D721Med (cell line): ENCODE measurements around the gene PDGFD.

Experiments used
- DNase-seq: peaks from one replicate; pipeline ENCODE4 v3.0.0; 2011; ENCODE audit warnings: low spot score; ENCODE audit not compliant: insufficient read length
- FAIRE-seq: peaks from 2 replicates; lab custom pipeline; 2011; peaks lifted over from hg19 to GRCh38; lab: Jason Lieb, UNC
- CTCF ChIP-seq: IDR thresholded peaks from 2 replicates; pipeline ENCODE4 v1.5.1; 2012; ENCODE audit warnings: mild to moderate bottlenecking, control low read depth; ENCODE audit not compliant: insufficient read depth; ENCODE audit errors: missing control alignments

Gene PDGFD

GRCh38 chr11:103987629-103988594 is 176.0 kb downstream of the PDGFD start:
- no peak for FAIRE-seq
- DNase-seq = no peak
- TF ChIP-seq CTCF = no peak

- FAIRE-seq (no peak), DNase-seq (no peak)
- no peak for TF ChIP-seq CTCF
Observed at GRCh38 chr11:103985041-103985440, 178.9 kb downstream of the PDGFD start.

- FAIRE-seq = no peak
- DNase-seq = no peak
- TF ChIP-seq CTCF = no peak
Observed at GRCh38 chr11:103980108-103980507, 183.8 kb downstream of the PDGFD start.

GRCh38 chr11:103978616-103979595 is 185.0 kb downstream of the PDGFD start:
- DNase-seq (no peak), FAIRE-seq (no peak)
- no peak for TF ChIP-seq CTCF

GRCh38 chr11:103972013-103972412 is 191.9 kb downstream of the PDGFD start:
- FAIRE-seq (no peak), DNase-seq (no peak)
- TF ChIP-seq CTCF = no peak

- no peak for FAIRE-seq
- no peak for DNase-seq
- TF ChIP-seq CTCF = no peak
Observed at GRCh38 chr11:103970701-103971249, 193.2 kb downstream of the PDGFD start.
